Measurements from ENCODE around the gene CAMLG. TPM values are rescaled to one million over a fixed set of nuclear protein-coding genes. Genes with fewer than 3 reads are reported as not detected.

The CAMLG gene
- total RNA-seq, 4 donors from 2014 or later: 12.7 to 31.0 (median 24.2) TPM

- 78 to 80% methylated on average over 4 of the region's 4 CpGs for WGBS, 2 donors (ENCODE audit: low coverage in 1 of 2)
- no peaks in the 10 kb centered on the region for H3K36me3 ChIP-seq
- H3K27me3 ChIP-seq: no peaks in the 10 kb centered on the region
- intact Hi-C loops (cut with DNase I; ENCODE audit: low total_unique reads): no loop called here
- no peak overlapping the region for H3K27ac ChIP-seq
- in situ Hi-C loops (cut with MboI; ENCODE audit: low pct_ligation_motif_present in 1 of 4, low pct_unique_long_range_greater_than_20kb in 1 of 4, low sequenced_read_pairs in 3 of 4): loop anchor here in 1 of 4 donors (25.0 kb wide), 1 partner anchor 177 kb away; the partner anchor contains the start of gene PCBD2
- H3K4me3 ChIP-seq: no peak overlapping the region
- H3K9me3 ChIP-seq: no peaks in the 10 kb centered on the region
- peaks cover 12 to 18% (median 14%) of the 10 kb centered on the region in 4 donors for H3K4me1 ChIP-seq
- TF ChIP-seq POLR2AphosphoS5 (IDR thresholded peaks at IDR 0.05) (no peak), EP300 (IDR thresholded peaks at IDR 0.05; ENCODE audit: low read depth) (no peak), CTCF (IDR thresholded peaks at IDR 0.05) (no peak), POLR2A (IDR thresholded peaks at IDR 0.05) (no peak)
- DNase-seq: no peak
These were observed 3.1 kb upstream of the CAMLG start for GRCh38 chr5:134735243-134735642.

- in situ Hi-C loops (cut with MboI; ENCODE audit: low pct_ligation_motif_present in 1 of 4, low pct_unique_long_range_greater_than_20kb in 1 of 4, low sequenced_read_pairs in 3 of 4) (loop anchor here in 1 of 4 donors (25.0 kb wide), 1 partner anchor 176 kb away; the partner anchor contains the start of gene PCBD2), intact Hi-C loops (cut with DNase I; ENCODE audit: low total_unique reads) (no loop called here)
- Histone ChIP-seq H3K27ac (peak overlapping the region in 1 of 4 donors; percentile 97), H3K4me3 (no peak overlapping the region), H3K27me3 (no peaks in the 10 kb centered on the region), H3K36me3 (no peaks in the 10 kb centered on the region), H3K9me3 (no peaks in the 10 kb centered on the region), H3K4me1 (peaks cover 12 to 21% (median 15%) of the 10 kb centered on the region in 4 donors)
- 36 to 60% methylated on average over 1 to 2 of the region's 2 CpGs for WGBS, 2 donors (ENCODE audit: low coverage in 1 of 2)
- TF ChIP-seq POLR2AphosphoS5 (IDR thresholded peaks at IDR 0.05) (no peak), CTCF (IDR thresholded peaks at IDR 0.05) (no peak), POLR2A (IDR thresholded peaks at IDR 0.05) (no peak), EP300 (IDR thresholded peaks at IDR 0.05; ENCODE audit: low read depth) (no peak)
- no peak for DNase-seq
These were observed 2.1 kb upstream of the CAMLG start for GRCh38 chr5:134736173-134736812.

GRCh38 chr5:134738963-134739661 is 764 bp downstream of the CAMLG start:
- Histone ChIP-seq H3K27ac (peak overlapping the region; percentile 91 to 97 (median 94)), H3K27me3 (no peaks in the 10 kb centered on the region), H3K36me3 (no peaks in the 10 kb centered on the region), H3K4me3 (peak overlapping the region; percentile 66 to 92 (median 86)), H3K4me1 (peaks cover 14 to 25% (median 15%) of the 10 kb centered on the region in 4 donors), H3K9me3 (no peaks in the 10 kb centered on the region)
- no peak for TF ChIP-seq POLR2AphosphoS5 (IDR thresholded peaks at IDR 0.05)
- peak in 2 of 5 experiments; percentile 25 to 42 for TF ChIP-seq CTCF (IDR thresholded peaks at IDR 0.05)
- 2 to 3% methylated on average over 8 to 21 of the region's 21 CpGs for WGBS, 2 donors (ENCODE audit: low coverage in 1 of 2)
- DNase-seq: peak; percentile 18
- intact Hi-C loops (cut with DNase I; ENCODE audit: low total_unique reads): no loop called here
- in situ Hi-C loops (cut with MboI; ENCODE audit: low pct_ligation_motif_present in 1 of 4, low pct_unique_long_range_greater_than_20kb in 1 of 4, low sequenced_read_pairs in 3 of 4): loop anchor here in 1 of 4 donors (25.0 kb wide), 1 partner anchor 173 kb away; the partner anchor contains the start of gene PCBD2

GRCh38 chr5:134741052-134741451 is 2.7 kb downstream of the CAMLG start:
- intact Hi-C loops (cut with DNase I; ENCODE audit: low total_unique reads) (no loop called here), in situ Hi-C loops (cut with MboI; ENCODE audit: low pct_ligation_motif_present in 1 of 4, low pct_unique_long_range_greater_than_20kb in 1 of 4, low sequenced_read_pairs in 3 of 4) (loop anchor here in 2 of 4 donors (10.0 to 25.0 kb wide), 2 partner anchors 164 to 171 kb away; partner anchors contain the start of gene PCBD2 (in 2 of the 2))
- Histone ChIP-seq H3K27me3 (no peaks in the 10 kb centered on the region), H3K27ac (no peak overlapping the region), H3K4me1 (peaks cover 14 to 25% (median 15%) of the 10 kb centered on the region in 4 donors), H3K4me3 (no peak overlapping the region), H3K36me3 (no peaks in the 10 kb centered on the region), H3K9me3 (no peaks in the 10 kb centered on the region)
- 96 to 100% methylated on average over 4 to 11 of the region's 11 CpGs for WGBS, 2 donors (ENCODE audit: low coverage in 1 of 2)
- TF ChIP-seq EP300 (IDR thresholded peaks at IDR 0.05; ENCODE audit: low read depth) (no peak), POLR2AphosphoS5 (IDR thresholded peaks at IDR 0.05) (no peak), CTCF (IDR thresholded peaks at IDR 0.05) (no peak), POLR2A (IDR thresholded peaks at IDR 0.05) (no peak)
- no peak for DNase-seq

Data from transverse colon (tissue), 4 donors.